ENCODE measurements around the gene GRAMD1A. TPM values are rescaled to one million over a fixed set of nuclear protein-coding genes. Genes with fewer than 3 reads are reported as not detected.

Gene GRAMD1A
- total and polyA plus RNA-seq, 2 donors (not counting 1 experiment from before 2014, with no cell fraction given), result 83.8 to 102 TPM

DNA sequence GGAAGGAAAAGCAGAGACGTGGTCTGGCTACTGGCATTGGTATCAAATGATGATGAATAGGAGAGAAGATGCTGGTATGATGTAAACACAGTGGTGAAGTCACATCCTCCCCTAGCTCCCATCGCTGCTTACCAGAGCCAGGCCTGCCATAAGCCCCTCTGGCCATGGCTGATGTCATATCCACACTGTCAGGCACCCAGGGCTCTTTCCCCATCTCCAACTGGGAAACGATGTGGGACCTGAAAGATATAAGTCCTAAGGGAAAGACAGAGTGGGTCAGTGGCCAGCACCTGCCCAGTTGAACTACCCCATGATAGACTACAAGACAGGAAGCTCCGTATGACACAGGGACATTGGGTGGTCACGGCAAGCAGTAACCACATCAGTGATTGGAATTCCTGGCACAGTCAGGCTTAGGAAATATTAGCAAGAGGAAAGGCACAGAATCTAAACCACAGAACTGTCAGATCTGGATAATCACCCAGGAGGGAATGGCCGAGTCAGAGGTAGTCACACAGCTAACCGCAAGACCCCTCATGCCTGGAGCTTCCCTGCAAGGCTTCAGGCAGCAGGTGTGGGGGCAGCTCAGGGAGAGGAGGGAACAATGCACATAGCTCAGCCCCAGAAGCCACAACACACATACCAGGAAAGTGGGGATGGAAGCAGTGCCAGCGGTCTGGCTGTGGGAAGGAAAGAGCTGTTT, 39.9 kb upstream of the GRAMD1A start:
- CTCF ChIA-PET, result interaction anchor here (3.5 kb wide), 1 partner anchor 13 kb away, joined by 12 read pairs; no protein-coding TSS in a partner anchor
- H3K4me3 Mint-ChIP-seq, result no peak overlapping the region
- H3K27me3 Mint-ChIP-seq, result no peaks in the 10 kb centered on the region
- no peak for ATAC-seq (ENCODE audit: low read depth)
- Histone ChIP-seq H3K79me2 (ENCODE audit: control insufficient read depth, insufficient read depth, low read length) (peaks cover 33% of the 10 kb centered on the region), H3K4me1 (ENCODE audit: control insufficient read depth in 2 of 2, insufficient read depth in 2 of 2, low read length in 2 of 2) (peaks cover 17 to 20% of the 10 kb centered on the region in 2 donors), H3K9ac (ENCODE audit: low read length) (no peak overlapping the region), H3K27ac (ENCODE audit: low read length in 2 of 2) (no peak overlapping the region), H4K20me1 (ENCODE audit: control insufficient read depth, insufficient read depth, low read length, poor library complexity, severe bottlenecking) (no peaks in the 10 kb centered on the region), H3K4me3 (ENCODE audit: control extremely low read depth in 1 of 5, extremely low read depth in 1 of 5, insufficient read depth in 1 of 5, low read depth in 2 of 5, low read length in 4 of 5) (no peak overlapping the region), H3K9me3 (ENCODE audit: control extremely low read depth in 1 of 3, control insufficient read depth in 2 of 3, insufficient read depth in 1 of 3, low read length in 2 of 3) (peaks cover 3 to 68% (median 44%) of the 10 kb centered on the region in 3 donors), H2AFZ (ENCODE audit: insufficient read depth, low read depth, low read length, poor library complexity, severe bottlenecking) (no peak overlapping the region), H3K27me3 (replicated peaks in 1 of 4; ENCODE audit: control extremely low read depth in 1 of 4, control insufficient read depth in 3 of 4, insufficient read depth in 4 of 4, low read length in 3 of 4) (no peaks in the 10 kb centered on the region), H3K36me3 (replicated peaks in 1 of 2; ENCODE audit: control extremely low read depth in 1 of 2, control insufficient read depth in 1 of 2, extremely low read depth in 1 of 2, insufficient read depth in 2 of 2, low read length in 1 of 2) (peaks cover 13 to 40% of the 10 kb centered on the region in 2 experiments), H3K4me2 (replicated peaks; ENCODE audit: low read depth, low read length, poor library complexity, severe bottlenecking) (no peak overlapping the region)
- intact Hi-C loops (cut with micrococcal nuclease), result no loop called here
- POLR2A ChIA-PET, result no interaction called here
- peaks cover 15% of the 10 kb centered on the region for H3K9me3 Mint-ChIP-seq (ENCODE audit: insufficient read depth)
- TF ChIP-seq EZH2 (IDR thresholded peaks at IDR 0.05; ENCODE audit: borderline replicate concordance, insufficient read depth, low read depth, low read length, poor library complexity, severe bottlenecking) (no peak), CTCF (IDR thresholded peaks at IDR 0.05) (no peak)
- H3K4me1 Mint-ChIP-seq, result peaks cover 29% of the 10 kb centered on the region
- H3K27ac Mint-ChIP-seq, result peak overlapping the region; percentile 63
- 100% methylated on average over 5 of the region's 8 CpGs for WGBS (ENCODE audit: insufficient coverage)
- no peak for DNase-seq

DNA sequence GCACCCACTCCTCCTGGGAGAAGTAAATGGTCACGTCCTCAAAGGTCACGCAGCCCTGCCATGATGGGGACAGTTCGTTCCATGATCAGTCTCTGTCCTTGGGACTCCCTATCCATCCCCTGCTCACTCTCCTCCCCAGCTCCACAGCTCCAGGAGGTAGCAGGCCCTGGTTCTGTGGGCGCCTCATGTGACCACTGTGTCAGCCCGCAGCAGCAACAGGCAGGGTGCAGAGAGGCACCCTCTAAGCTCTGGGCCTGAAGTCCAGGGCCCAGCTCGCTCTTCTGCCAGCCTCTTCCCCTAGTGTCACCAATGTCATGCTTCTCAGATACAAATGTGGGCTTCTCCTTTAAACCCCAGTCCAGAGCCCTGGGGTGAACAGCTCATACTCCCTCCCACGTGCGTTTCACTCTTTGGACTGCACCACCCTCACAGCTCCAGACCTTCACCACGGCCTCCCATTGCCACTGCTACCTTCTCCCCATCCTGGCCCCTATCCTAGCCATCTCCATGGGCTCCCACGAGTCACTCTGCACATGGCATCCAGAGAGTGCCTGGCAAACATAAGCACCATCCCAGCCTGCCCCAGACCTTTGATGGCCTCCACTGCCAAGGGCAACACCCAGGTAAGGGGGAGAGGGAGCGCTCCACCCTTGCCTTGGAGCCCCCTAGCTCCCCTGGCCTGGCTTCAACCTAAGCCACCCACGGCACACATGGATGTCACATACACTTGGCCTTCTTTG, 39.0 kb upstream of the GRAMD1A start:
- intact Hi-C loops (cut with micrococcal nuclease), result no loop called here
- H3K4me3 Mint-ChIP-seq, result peak overlapping the region; percentile 8
- no peak for TF ChIP-seq CTCF (IDR thresholded peaks at IDR 0.05)
- TF ChIP-seq EZH2 (IDR thresholded peaks at IDR 0.05; ENCODE audit: borderline replicate concordance, insufficient read depth, low read depth, low read length, poor library complexity, severe bottlenecking), result no peak
- ATAC-seq (ENCODE audit: low read depth), result no peak
- Histone ChIP-seq H3K27ac (ENCODE audit: low read length in 2 of 2) (no peak overlapping the region), H3K27me3 (replicated peaks in 1 of 4; ENCODE audit: control extremely low read depth in 1 of 4, control insufficient read depth in 3 of 4, insufficient read depth in 4 of 4, low read length in 3 of 4) (no peaks in the 10 kb centered on the region), H2AFZ (ENCODE audit: insufficient read depth, low read depth, low read length, poor library complexity, severe bottlenecking) (no peak overlapping the region), H3K36me3 (replicated peaks in 1 of 2; ENCODE audit: control extremely low read depth in 1 of 2, control insufficient read depth in 1 of 2, extremely low read depth in 1 of 2, insufficient read depth in 2 of 2, low read length in 1 of 2) (peaks cover 13 to 40% of the 10 kb centered on the region in 2 experiments), H3K9ac (ENCODE audit: low read length) (no peak overlapping the region), H3K4me2 (replicated peaks; ENCODE audit: low read depth, low read length, poor library complexity, severe bottlenecking) (peak overlapping the region; percentile 97), H3K4me1 (ENCODE audit: control insufficient read depth in 2 of 2, insufficient read depth in 2 of 2, low read length in 2 of 2) (peaks cover 17 to 20% of the 10 kb centered on the region in 2 donors), H4K20me1 (ENCODE audit: control insufficient read depth, insufficient read depth, low read length, poor library complexity, severe bottlenecking) (no peaks in the 10 kb centered on the region), H3K79me2 (ENCODE audit: control insufficient read depth, insufficient read depth, low read length) (peaks cover 33% of the 10 kb centered on the region), H3K4me3 (ENCODE audit: control extremely low read depth in 1 of 5, extremely low read depth in 1 of 5, insufficient read depth in 1 of 5, low read depth in 2 of 5, low read length in 4 of 5) (no peak overlapping the region), H3K9me3 (ENCODE audit: control extremely low read depth in 1 of 3, control insufficient read depth in 2 of 3, insufficient read depth in 1 of 3, low read length in 2 of 3) (peaks cover 3 to 67% (median 39%) of the 10 kb centered on the region in 3 donors)
- H3K27me3 Mint-ChIP-seq, result no peaks in the 10 kb centered on the region
- WGBS (ENCODE audit: insufficient coverage), result 96% methylated on average over 9 of the region's 12 CpGs
- peaks cover 15% of the 10 kb centered on the region for H3K9me3 Mint-ChIP-seq (ENCODE audit: insufficient read depth)
- no peak for DNase-seq
- CTCF ChIA-PET, result interaction anchor here (3.5 kb wide), 1 partner anchor 12 kb away, joined by 12 read pairs; no protein-coding TSS in a partner anchor
- POLR2A ChIA-PET, result no interaction called here
- peak overlapping the region; percentile 44 for H3K27ac Mint-ChIP-seq
- H3K4me1 Mint-ChIP-seq, result peaks cover 29% of the 10 kb centered on the region
